ENCODE data around the gene ATG5.

DNA sequence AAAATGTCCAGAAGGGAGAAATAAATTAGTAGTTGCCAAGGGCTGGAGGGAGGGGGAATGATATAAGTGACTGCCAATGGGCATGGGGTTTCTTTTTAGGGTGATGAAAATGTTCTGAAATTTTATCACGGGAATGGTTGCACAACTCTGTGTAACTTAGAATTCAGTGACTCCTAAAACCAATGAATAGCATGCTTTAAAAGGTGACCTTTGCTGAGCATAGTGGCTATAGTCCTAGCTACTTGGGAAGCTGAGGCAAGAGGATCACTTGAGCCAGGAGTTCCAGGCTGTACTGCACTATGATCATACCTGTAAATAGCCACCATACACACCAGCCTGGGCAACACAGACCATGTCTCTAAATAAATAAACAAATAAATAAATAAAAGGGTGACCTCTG lies 109.0 kb downstream of the ATG5 start:
- no peak for TF ChIP-seq POLR2A (IDR thresholded peaks at IDR 0.05)
- TF ChIP-seq, protein P1, sequence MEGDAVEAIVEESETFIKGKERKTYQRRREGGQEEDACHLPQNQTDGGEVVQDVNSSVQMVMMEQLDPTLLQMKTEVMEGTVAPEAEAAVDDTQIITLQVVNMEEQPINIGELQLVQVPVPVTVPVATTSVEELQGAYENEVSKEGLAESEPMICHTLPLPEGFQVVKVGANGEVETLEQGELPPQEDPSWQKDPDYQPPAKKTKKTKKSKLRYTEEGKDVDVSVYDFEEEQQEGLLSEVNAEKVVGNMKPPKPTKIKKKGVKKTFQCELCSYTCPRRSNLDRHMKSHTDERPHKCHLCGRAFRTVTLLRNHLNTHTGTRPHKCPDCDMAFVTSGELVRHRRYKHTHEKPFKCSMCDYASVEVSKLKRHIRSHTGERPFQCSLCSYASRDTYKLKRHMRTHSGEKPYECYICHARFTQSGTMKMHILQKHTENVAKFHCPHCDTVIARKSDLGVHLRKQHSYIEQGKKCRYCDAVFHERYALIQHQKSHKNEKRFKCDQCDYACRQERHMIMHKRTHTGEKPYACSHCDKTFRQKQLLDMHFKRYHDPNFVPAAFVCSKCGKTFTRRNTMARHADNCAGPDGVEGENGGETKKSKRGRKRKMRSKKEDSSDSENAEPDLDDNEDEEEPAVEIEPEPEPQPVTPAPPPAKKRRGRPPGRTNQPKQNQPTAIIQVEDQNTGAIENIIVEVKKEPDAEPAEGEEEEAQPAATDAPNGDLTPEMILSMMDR (IDR thresholded peaks at IDR 0.05): no peak

All from esophagus squamous epithelium (tissue), 4 donors.